ENCODE data around the gene RGL2. TPM values are rescaled to one million over a fixed set of nuclear protein-coding genes. Genes with fewer than 3 reads are reported as not detected.
A peak's percentile ranks its signal among the peaks of the same experiment; 100 is the strongest.

RGL2 gene
- total and polyA plus RNA-seq, 2 of the 13 experiments (the other 11 are each of a cell fraction or from before 2014, with no cell fraction given): 22.9 to 47.4 TPM

DNA sequence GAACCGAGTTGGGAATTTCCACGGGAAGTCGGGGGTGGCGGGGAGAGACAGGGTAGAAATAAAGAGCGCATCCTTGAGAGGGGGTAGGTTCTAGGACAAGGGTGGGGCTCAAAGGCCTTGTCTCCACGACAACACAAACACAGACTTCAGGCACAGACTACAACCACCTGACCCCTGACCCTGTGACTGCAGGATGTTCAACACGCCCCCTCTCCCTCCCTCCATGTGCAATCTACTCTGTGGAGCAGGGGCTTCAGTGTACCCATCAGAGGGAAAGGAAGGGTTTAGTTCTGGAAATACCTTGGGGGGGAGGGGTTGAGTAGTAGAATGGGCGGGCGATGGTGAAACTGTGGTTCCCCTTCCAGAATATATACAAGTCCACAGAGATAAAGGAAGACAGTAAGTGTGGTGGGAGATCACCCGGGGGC, 15.8 kb upstream of the RGL2 start (continued):
- TF ChIP-seq, protein P1, sequence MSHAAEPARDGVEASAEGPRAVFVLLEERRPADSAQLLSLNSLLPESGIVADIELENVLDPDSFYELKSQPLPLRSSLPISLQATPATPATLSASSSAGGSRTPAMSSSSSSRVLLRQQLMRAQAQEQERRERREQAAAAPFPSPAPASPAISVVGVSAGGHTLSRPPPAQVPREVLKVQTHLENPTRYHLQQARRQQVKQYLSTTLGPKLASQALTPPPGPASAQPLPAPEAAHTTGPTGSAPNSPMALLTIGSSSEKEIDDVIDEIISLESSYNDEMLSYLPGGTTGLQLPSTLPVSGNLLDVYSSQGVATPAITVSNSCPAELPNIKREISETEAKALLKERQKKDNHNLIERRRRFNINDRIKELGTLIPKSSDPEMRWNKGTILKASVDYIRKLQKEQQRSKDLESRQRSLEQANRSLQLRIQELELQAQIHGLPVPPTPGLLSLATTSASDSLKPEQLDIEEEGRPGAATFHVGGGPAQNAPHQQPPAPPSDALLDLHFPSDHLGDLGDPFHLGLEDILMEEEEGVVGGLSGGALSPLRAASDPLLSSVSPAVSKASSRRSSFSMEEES (CRISPR knock-in tag; IDR thresholded peaks at IDR 0.05): 0 out of 2 replicates have a peak, but pooled peaks have one; percentile 28
- TF ChIP-seq, protein P2, sequence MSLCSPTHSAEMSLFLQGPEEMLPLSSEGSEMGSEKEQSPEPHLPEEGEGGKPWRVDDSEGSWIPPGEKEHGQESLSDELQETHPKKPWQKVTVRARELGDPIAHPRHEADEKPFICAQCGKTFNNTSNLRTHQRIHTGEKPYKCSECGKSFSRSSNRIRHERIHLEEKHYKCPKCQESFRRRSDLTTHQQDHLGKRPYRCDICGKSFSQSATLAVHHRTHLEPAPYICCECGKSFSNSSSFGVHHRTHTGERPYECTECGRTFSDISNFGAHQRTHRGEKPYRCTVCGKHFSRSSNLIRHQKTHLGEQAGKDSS (CRISPR knock-in tag; IDR thresholded peaks at IDR 0.05; ENCODE audit: borderline replicate concordance, low read depth): peak; percentile 44; the same call in 1 of the 2 replicates
- TF ChIP-seq SOX5 (CRISPR knock-in tag; IDR thresholded peaks at IDR 0.05; ENCODE audit: borderline replicate concordance) (peak; percentile 25; the same call in 1 of the 2 replicates), HNF4A (CRISPR knock-in tag; IDR thresholded peaks at IDR 0.05) (0 out of 2 replicates have a peak, but pooled peaks have one; percentile 9), ZNF335 (CRISPR knock-in tag; IDR thresholded peaks at IDR 0.05) (peak; percentile 8; the same call in 1 of the 2 replicates), NR2F1 (CRISPR knock-in tag; IDR thresholded peaks at IDR 0.05) (peak; percentile 67 to 77), SKI (IDR thresholded peaks at IDR 0.05; ENCODE audit: partially characterized antibody) (peak; percentile 69), SAP130 (CRISPR knock-in tag; IDR thresholded peaks at IDR 0.05; ENCODE audit: low read depth) (peak; percentile 82), MED1 (CRISPR knock-in tag; IDR thresholded peaks at IDR 0.05) (0 out of 2 replicates have a peak, but pooled peaks have one; percentile 23), ZNF720 (CRISPR knock-in tag; IDR thresholded peaks at IDR 0.05) (no peak), NR2F6 (IDR thresholded peaks at IDR 0.05) (peak; percentile 79), NR2F6 (CRISPR knock-in tag; IDR thresholded peaks at IDR 0.05) (peak; percentile 85), SRSF9 (IDR thresholded peaks at IDR 0.05; ENCODE audit: borderline replicate concordance, insufficient read depth, low read depth, low read length, poor library complexity, severe bottlenecking) (no peak)
- TF ChIP-seq, protein P3, sequence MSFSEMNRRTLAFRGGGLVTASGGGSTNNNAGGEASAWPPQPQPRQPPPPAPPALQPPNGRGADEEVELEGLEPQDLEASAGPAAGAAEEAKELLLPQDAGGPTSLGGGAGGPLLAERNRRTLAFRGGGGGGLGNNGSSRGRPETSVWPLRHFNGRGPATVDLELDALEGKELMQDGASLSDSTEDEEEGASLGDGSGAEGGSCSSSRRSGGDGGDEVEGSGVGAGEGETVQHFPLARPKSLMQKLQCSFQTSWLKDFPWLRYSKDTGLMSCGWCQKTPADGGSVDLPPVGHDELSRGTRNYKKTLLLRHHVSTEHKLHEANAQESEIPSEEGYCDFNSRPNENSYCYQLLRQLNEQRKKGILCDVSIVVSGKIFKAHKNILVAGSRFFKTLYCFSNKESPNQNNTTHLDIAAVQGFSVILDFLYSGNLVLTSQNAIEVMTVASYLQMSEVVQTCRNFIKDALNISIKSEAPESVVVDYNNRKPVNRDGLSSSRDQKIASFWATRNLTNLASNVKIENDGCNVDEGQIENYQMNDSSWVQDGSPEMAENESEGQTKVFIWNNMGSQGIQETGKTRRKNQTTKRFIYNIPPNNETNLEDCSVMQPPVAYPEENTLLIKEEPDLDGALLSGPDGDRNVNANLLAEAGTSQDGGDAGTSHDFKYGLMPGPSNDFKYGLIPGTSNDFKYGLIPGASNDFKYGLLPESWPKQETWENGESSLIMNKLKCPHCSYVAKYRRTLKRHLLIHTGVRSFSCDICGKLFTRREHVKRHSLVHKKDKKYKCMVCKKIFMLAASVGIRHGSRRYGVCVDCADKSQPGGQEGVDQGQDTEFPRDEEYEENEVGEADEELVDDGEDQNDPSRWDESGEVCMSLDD (CRISPR knock-in tag; IDR thresholded peaks at IDR 0.05; ENCODE audit: borderline replicate concordance): no peak
- TF ChIP-seq, protein P4, sequence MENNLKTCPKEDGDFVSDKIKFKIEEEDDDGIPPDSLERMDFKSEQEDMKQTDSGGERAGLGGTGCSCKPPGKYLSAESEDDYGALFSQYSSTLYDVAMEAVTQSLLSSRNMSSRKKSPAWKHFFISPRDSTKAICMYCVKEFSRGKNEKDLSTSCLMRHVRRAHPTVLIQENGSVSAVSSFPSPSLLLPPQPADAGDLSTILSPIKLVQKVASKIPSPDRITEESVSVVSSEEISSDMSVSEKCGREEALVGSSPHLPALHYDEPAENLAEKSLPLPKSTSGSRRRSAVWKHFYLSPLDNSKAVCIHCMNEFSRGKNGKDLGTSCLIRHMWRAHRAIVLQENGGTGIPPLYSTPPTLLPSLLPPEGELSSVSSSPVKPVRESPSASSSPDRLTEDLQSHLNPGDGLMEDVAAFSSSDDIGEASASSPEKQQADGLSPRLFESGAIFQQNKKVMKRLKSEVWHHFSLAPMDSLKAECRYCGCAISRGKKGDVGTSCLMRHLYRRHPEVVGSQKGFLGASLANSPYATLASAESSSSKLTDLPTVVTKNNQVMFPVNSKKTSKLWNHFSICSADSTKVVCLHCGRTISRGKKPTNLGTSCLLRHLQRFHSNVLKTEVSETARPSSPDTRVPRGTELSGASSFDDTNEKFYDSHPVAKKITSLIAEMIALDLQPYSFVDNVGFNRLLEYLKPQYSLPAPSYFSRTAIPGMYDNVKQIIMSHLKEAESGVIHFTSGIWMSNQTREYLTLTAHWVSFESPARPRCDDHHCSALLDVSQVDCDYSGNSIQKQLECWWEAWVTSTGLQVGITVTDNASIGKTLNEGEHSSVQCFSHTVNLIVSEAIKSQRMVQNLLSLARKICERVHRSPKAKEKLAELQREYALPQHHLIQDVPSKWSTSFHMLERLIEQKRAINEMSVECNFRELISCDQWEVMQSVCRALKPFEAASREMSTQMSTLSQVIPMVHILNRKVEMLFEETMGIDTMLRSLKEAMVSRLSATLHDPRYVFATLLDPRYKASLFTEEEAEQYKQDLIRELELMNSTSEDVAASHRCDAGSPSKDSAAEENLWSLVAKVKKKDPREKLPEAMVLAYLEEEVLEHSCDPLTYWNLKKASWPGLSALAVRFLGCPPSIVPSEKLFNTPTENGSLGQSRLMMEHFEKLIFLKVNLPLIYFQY (CRISPR knock-in tag; IDR thresholded peaks at IDR 0.05; ENCODE audit: borderline replicate concordance): no peak
- TF ChIP-seq, protein P5, sequence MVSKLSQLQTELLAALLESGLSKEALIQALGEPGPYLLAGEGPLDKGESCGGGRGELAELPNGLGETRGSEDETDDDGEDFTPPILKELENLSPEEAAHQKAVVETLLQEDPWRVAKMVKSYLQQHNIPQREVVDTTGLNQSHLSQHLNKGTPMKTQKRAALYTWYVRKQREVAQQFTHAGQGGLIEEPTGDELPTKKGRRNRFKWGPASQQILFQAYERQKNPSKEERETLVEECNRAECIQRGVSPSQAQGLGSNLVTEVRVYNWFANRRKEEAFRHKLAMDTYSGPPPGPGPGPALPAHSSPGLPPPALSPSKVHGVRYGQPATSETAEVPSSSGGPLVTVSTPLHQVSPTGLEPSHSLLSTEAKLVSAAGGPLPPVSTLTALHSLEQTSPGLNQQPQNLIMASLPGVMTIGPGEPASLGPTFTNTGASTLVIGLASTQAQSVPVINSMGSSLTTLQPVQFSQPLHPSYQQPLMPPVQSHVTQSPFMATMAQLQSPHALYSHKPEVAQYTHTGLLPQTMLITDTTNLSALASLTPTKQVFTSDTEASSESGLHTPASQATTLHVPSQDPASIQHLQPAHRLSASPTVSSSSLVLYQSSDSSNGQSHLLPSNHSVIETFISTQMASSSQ (IDR thresholded peaks at IDR 0.05; ENCODE audit: low read depth): no peak
- TF ChIP-seq, protein P5 (CRISPR knock-in tag; IDR thresholded peaks at IDR 0.05; ENCODE audit: borderline replicate concordance): no peak

All from HepG2 (cell line).